ENCODE measurements around the gene KASH5. TPM values are rescaled to one million over a fixed set of nuclear protein-coding genes. Genes with fewer than 3 reads are reported as not detected.

KASH5 gene
- total and polyA plus RNA-seq, 2 of the 13 experiments (the other 11 are each of a cell fraction or from before 2014, with no cell fraction given): not detected

- TF ChIP-seq ZNF205 (CRISPR knock-in tag; IDR thresholded peaks at IDR 0.05) (no peak), ARHGAP35 (CRISPR knock-in tag; IDR thresholded peaks at IDR 0.05; ENCODE audit: borderline replicate concordance) (no peak), ZNF850 (CRISPR knock-in tag; conservative IDR thresholded peaks at IDR 0.05) (0 out of 2 replicates have a peak, but pooled peaks have one; percentile 40), SP5 (CRISPR knock-in tag; IDR thresholded peaks at IDR 0.05; ENCODE audit: borderline replicate concordance, low read depth) (0 out of 2 replicates have a peak, but pooled peaks have one; percentile 31), MED13 (CRISPR knock-in tag; IDR thresholded peaks at IDR 0.05) (no peak), HNF4G (IDR thresholded peaks at IDR 0.05; ENCODE audit: borderline replicate concordance, low read depth, low read length) (no peak), HNF4G (CRISPR knock-in tag; IDR thresholded peaks at IDR 0.05; ENCODE audit: borderline replicate concordance, low read depth) (no peak), TRIM22 (IDR thresholded peaks at IDR 0.05) (no peak), HOXD1 (CRISPR knock-in tag; IDR thresholded peaks at IDR 0.05) (peak; percentile 99), SKI (IDR thresholded peaks at IDR 0.05; ENCODE audit: partially characterized antibody) (no peak), ZNF776 (CRISPR knock-in tag; IDR thresholded peaks at IDR 0.05) (no peak), THYN1 (CRISPR knock-in tag; IDR thresholded peaks at IDR 0.05; ENCODE audit: borderline replicate concordance, low read depth) (no peak), ZNF275 (CRISPR knock-in tag; IDR thresholded peaks at IDR 0.05; ENCODE audit: borderline replicate concordance) (no peak), ATF7 (IDR thresholded peaks at IDR 0.05) (no peak), ATF7 (CRISPR knock-in tag; IDR thresholded peaks at IDR 0.05) (no peak), SNAI1 (CRISPR knock-in tag; IDR thresholded peaks at IDR 0.05; ENCODE audit: borderline replicate concordance) (no peak)
These were observed 63.6 kb downstream of the KASH5 start, which contains the start of gene PIH1D1 (continued) for GRCh38 chr19:49451430-49452181.

Data from HepG2 (cell line).